Colonic mucosa (tissue), 4 donors: ENCODE measurements around the gene APOBEC3G. TPM values are rescaled to one million over a fixed set of nuclear protein-coding genes. Genes with fewer than 3 reads are reported as not detected.

Experiments
- DNase-seq: peaks from one replicate; pipeline ENCODE4 v3.0.0-alpha.2; 2020
- H3K27ac ChIP-seq: fragments of 200-600 bp; one replicate; pipeline ENCODE4 v1.8.0; 2021
- H3K27me3 ChIP-seq: fragments of 200-600 bp; one replicate; pipeline ENCODE4 v1.8.0; 2021
- H3K36me3 ChIP-seq: fragments of 200-600 bp; one replicate; pipeline ENCODE4 v1.8.0; 2021
- H3K4me1 ChIP-seq: fragments of 200-600 bp; one replicate; pipeline ENCODE4 v1.8.0; 2021; ENCODE audit warnings: mild to moderate bottlenecking
- H3K4me3 ChIP-seq: fragments of 200-600 bp; one replicate; pipeline ENCODE4 v1.8.0; 2021
- H3K9ac ChIP-seq, 2 donors: one replicate each; pipeline ENCODE4 v1.7.0; 2013; ENCODE audit warnings: control low read depth in 2 of 2, low read depth in 2 of 2, low read length in 2 of 2
- H3K9me3 ChIP-seq: fragments of 200-600 bp; one replicate; pipeline ENCODE4 v1.8.0; 2021
- intact Hi-C: fragments of 100-400 bp; cut with DNase I; formaldehyde crosslinking; loops from one replicate; pipeline ENCODE4 v1.14.1; 2022
- total RNA-seq, 2 donors: library from RNA; stranded (reverse); fragmentation: NEBNext Ultra II Directional in 1 of 2; extraction: Animal tissue kit (Norgen Biotek cat#: 25700) in 1 of 2; gene quantifications; one replicate each; pipeline ENCODE4 v1.2.1, GENCODE V29; 2021
- TF ChIP-seq, protein P1 (sequence below): fragments of 200-600 bp; IDR thresholded peaks from one replicate; pipeline ENCODE4 v1.8.0; 2022; ENCODE audit warnings: antibody characterized with exemption, mild to moderate bottlenecking
- donor health status: healthy.
- donor health status: DM: no; HTN: no; CAD: no.
- donor health status: DM: no; HTN: no; CAD: no.

APOBEC3G gene
- total RNA-seq, 2 donors from 2014 or later, result 2.1 to 3.9 TPM

DNA sequence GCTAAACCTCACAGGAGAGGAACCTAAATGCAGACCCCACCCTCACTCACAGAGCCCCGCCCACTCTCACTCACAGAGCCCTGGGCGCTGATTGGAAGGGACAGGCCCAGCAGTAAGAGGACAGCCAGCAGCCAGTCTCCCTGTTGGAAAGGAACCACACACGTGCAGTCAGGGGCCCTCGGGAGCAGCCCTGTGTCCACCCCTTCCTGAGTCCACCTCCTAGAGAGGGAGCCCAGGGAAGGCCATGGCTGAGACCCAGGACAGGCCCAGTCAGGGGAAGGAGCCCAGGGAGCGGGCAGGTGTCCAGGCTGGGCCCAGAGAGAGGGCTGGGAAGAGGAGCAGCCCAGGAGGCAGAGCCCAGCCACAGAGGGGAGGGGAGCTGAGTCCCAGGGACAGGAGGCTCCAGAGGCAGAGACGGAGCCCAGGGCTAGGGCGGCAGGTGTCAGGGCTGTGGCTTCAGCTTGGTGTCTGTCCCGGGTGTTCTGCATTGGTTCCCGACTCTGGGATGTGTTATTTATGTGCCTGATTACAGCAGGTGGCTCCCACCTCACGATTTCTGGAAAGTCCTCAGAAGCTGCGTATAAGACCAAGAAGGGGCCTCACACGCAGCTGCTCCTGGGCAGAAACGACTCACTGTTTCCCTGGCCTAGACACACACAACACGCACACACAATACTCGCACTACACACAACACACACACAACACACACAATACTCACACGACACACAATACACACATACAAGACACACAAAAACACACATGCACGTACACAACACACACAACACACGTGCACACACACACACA, 11.0 kb downstream of the APOBEC3G start:
- no peak overlapping the region for H3K27ac ChIP-seq
- no peak for DNase-seq
- TF ChIP-seq, protein P1, sequence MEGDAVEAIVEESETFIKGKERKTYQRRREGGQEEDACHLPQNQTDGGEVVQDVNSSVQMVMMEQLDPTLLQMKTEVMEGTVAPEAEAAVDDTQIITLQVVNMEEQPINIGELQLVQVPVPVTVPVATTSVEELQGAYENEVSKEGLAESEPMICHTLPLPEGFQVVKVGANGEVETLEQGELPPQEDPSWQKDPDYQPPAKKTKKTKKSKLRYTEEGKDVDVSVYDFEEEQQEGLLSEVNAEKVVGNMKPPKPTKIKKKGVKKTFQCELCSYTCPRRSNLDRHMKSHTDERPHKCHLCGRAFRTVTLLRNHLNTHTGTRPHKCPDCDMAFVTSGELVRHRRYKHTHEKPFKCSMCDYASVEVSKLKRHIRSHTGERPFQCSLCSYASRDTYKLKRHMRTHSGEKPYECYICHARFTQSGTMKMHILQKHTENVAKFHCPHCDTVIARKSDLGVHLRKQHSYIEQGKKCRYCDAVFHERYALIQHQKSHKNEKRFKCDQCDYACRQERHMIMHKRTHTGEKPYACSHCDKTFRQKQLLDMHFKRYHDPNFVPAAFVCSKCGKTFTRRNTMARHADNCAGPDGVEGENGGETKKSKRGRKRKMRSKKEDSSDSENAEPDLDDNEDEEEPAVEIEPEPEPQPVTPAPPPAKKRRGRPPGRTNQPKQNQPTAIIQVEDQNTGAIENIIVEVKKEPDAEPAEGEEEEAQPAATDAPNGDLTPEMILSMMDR, result no peak

DNA sequence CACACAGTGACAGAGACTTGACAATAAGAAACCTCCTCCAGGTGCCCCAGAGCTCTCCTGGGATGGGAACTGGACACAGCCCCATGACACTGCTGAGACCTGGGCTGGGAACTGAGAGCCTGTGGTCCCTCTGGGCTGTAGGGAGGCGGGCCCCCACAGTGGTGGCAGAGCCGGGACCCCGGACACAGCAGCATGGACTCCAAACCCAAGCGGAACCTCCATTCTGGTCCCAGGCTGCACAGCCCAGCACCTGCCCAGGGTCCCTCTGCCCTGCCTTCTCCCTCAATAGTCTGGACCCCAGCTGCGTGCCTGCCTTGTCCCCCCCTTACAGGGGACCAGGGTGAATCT, 11.6 kb downstream of the APOBEC3G start:
- Histone ChIP-seq H3K27ac (no peak overlapping the region), H3K9me3 (no peaks in the 10 kb centered on the region), H3K27me3 (no peaks in the 10 kb centered on the region), H3K4me3 (no peak overlapping the region), H3K9ac (no peak overlapping the region), H3K36me3 (no peaks in the 10 kb centered on the region), H3K4me1 (no peaks in the 10 kb centered on the region)
- TF ChIP-seq, protein P1, result no peak
- no peak for DNase-seq
- intact Hi-C loops, result no loop called here

More for the DNA sequence above, 11.0 kb downstream of the APOBEC3G start:
- Histone ChIP-seq H3K9me3 (no peaks in the 10 kb centered on the region), H3K4me1 (no peaks in the 10 kb centered on the region), H3K9ac (no peak overlapping the region), H3K36me3 (no peaks in the 10 kb centered on the region), H3K27me3 (no peaks in the 10 kb centered on the region), H3K4me3 (no peak overlapping the region)
- intact Hi-C loops, result no loop called here

DNA sequence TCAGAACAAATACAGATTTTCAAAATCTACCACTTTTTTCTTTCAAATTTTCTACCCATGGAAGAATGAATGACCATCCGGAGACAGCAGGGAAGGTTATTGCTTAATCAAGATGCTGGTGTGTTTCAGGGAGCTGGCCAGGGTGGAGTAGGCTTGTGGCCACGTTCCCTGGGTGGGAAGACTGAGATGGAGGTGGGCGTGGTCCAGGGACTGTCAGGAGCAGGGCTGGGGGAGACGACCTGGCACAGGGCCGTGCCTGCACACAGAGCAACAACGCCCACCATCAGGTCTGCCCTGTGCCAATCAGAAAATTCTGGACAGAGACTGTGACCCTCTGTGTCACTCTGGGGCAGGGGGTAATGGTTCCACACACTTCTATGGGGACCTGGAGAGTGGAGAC, 12.9 kb downstream of the APOBEC3G start:
- Histone ChIP-seq H3K36me3 (no peaks in the 10 kb centered on the region), H3K9me3 (no peaks in the 10 kb centered on the region), H3K9ac (no peak overlapping the region), H3K27ac (no peak overlapping the region), H3K4me1 (no peaks in the 10 kb centered on the region), H3K27me3 (no peaks in the 10 kb centered on the region), H3K4me3 (no peak overlapping the region)
- TF ChIP-seq, protein P1, result no peak
- DNase-seq, result no peak
- intact Hi-C loops, result no loop called here

- Histone ChIP-seq H3K27ac (no peak overlapping the region), H3K4me3 (no peak overlapping the region), H3K9ac (no peak overlapping the region), H3K4me1 (no peaks in the 10 kb centered on the region), H3K27me3 (no peaks in the 10 kb centered on the region), H3K36me3 (no peaks in the 10 kb centered on the region), H3K9me3 (no peaks in the 10 kb centered on the region)
- no peak for DNase-seq
- intact Hi-C loops, result no loop called here
- TF ChIP-seq, protein P1, result no peak
Observed at GRCh38 chr22:39090426-39091064, 13.5 kb downstream of the APOBEC3G start.

DNA sequence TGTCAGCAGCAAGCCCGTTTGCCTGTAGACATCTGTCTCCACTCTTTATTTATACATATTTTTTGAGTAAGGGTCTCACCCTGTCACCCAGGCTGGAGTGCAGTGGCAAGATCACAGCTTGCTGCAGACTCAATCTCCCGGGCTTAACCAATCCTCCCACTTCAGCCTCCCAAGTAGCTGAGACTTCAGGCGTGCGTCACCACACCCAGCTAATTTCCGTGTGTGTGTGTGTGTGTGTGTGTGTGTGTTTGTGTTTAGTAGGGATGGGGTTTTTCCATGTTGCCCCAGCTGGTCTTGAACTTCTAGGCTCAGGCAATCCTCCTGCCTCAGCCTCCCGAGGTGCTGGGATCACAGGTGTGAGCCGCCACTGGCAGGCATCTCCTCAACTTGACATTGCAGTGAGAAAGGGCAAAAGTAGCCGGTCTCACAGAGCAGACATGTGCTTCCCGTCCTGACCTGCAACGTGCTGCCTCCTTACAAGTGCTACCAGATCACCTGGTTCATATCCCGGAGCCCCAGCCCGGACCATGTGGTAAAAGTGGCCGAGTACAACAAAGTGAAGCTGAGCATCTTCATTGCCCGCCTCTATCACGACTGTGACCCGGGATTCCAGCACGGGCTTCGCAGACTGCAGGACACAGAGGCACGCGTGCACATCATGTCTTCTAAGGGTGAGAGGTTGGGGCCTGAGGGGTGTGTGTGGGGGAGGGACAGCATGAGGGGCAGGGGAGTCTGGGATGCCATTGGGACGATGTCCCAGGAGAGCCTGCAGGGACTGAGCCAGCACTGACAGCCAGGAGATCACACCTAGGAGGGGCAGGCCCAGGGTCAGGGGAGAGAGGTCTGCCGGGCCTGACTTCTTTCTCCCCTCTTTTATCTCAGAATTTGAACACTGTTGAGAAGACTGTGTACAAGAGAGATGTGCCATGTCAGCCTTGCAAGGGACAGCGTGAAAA, 14.3 kb downstream of the APOBEC3G start:
- H3K9ac ChIP-seq, result no peak overlapping the region
- no peak overlapping the region for H3K4me3 ChIP-seq
- H3K27me3 ChIP-seq, result no peaks in the 10 kb centered on the region
- H3K27ac ChIP-seq, result no peak overlapping the region
- no peak for DNase-seq
- TF ChIP-seq, protein P1, result no peak
- H3K9me3 ChIP-seq, result no peaks in the 10 kb centered on the region
- H3K4me1 ChIP-seq, result no peaks in the 10 kb centered on the region
- intact Hi-C loops, result no loop called here
- H3K36me3 ChIP-seq, result no peaks in the 10 kb centered on the region
